T-helper 17 cell (primary cell): Measurements from ENCODE around the gene RPP25L. TPM values are rescaled to one million over a fixed set of nuclear protein-coding genes. Genes with fewer than 3 reads are reported as not detected.

ENCODE experiments used
- total RNA-seq, 4 donors: library from RNA in 2 of 4; stranded (reverse) in 2 of 4; gene quantifications; one replicate each; pipeline ENCODE4 v1.2.3 and lab custom pipeline; 2022 to 2026

The RPP25L gene
- total RNA-seq, 2 donors from 2014 or later, result 8.3 to 9.0 TPM

Other genes with a start within 250 kb of the RPP25L start
- gene MYORG, start 235.2 kb downstream of the RPP25L start, total RNA-seq, result under 1 TPM; 0.42 to 0.65 TPM
- 10 to 100 TPM; 12.3 to 13.4 TPM for gene FAM219A, start 153.5 kb downstream of the RPP25L start, total RNA-seq
- not detected for gene DNAI1, start 153.3 kb downstream of the RPP25L start, total RNA-seq
- 1 to 10 TPM in 1 of 2 donors, not detected in 1; 1.4 TPM for gene ENHO, start 89.1 kb downstream of the RPP25L start, total RNA-seq
- not detected for gene CNTFR, start 22.4 kb downstream of the RPP25L start, total RNA-seq
- gene DCTN3, start 8.4 kb upstream of the RPP25L start, total RNA-seq, result 10 to 100 TPM; 76.4 to 82.4 TPM
- under 1 TPM in 1 of 2 donors, not detected in 1; 0.27 TPM for gene ARID3C, start 17.0 kb upstream of the RPP25L start, total RNA-seq
- 10 to 100 TPM; 30.2 to 39.4 TPM for gene SIGMAR1, start 25.7 kb upstream of the RPP25L start, total RNA-seq
- gene GALT, start 34.6 kb upstream of the RPP25L start, total RNA-seq, result 100 to 1,000 TPM; 155 to 208 TPM
- gene IL11RA, start 40.1 kb upstream of the RPP25L start, total RNA-seq, result 100 to 1,000 TPM; 168 to 195 TPM
- not detected for gene CCL27, start 50.6 kb upstream of the RPP25L start, total RNA-seq
- gene CCL19, start 79.2 kb upstream of the RPP25L start, total RNA-seq, result not detected
- not detected for gene CCL21, start 98.0 kb upstream of the RPP25L start, total RNA-seq